ENCODE measurements around the gene SNX18.

GRCh38 chr5:54553659-54554207 lies 36.2 kb downstream of the SNX18 start:
- TF ChIP-seq POLR2AphosphoS5 (IDR thresholded peaks at IDR 0.05; ENCODE audit: low read depth, low read length): no peak
- no peak for TF ChIP-seq POLR2A (IDR thresholded peaks at IDR 0.05; ENCODE audit: low read depth, low read length)
- no peak for TF ChIP-seq TAF1 (IDR thresholded peaks at IDR 0.05; ENCODE audit: borderline replicate concordance, low read depth, low read length)

All from GM12892 (cell line).